Measurements from ENCODE around the gene ZSCAN30. TPM values are rescaled to one million over a fixed set of nuclear protein-coding genes. Genes with fewer than 3 reads are reported as not detected.

The ZSCAN30 gene
- total RNA-seq, 1 donor from 2014 or later, result 41.0 TPM

DNA sequence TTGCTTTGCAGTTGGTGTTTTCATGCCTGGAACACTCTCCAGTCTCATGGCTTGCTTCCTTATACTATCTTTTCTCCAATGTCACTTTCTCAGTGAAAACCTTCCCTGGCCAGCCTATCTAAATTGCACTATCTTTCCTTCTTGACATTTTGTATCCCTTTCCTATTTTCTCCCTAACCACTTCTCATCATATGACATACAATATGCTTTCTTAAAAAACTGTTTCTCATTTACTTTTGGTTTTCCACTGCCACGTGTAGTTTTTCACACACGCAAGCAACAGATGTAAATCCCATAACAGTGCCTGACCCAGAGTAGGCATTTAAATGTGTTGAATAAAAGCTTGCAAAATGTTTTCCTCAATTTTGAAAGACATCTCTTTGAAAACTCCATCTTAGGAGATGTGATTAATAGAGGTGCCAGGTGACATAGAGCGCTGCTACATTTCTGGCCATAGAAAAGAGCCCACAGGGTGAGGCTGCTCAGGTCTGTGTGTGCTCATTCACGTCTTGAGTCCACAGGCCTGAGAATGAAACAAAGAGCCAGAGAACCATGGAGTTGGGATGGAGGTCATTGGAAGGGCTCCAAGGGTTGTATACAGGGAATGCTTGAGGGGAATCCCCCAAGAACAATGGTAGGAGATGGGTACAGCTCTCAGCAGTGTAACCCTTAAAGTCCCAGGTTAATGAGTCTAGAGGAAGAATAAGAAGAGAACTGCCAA lies 41.5 kb upstream of the ZSCAN30 start:
- Mint-ChIP-seq H3K9me3 (ENCODE audit: unreplicated experiment) (no peaks in the 10 kb centered on the region), H3K4me1 (ENCODE audit: low read depth, unreplicated experiment) (no peaks in the 10 kb centered on the region), H3K36me3 (ENCODE audit: unreplicated experiment) (no peaks in the 10 kb centered on the region), H3K27me3 (ENCODE audit: unreplicated experiment) (no peaks in the 10 kb centered on the region), H3K27ac (ENCODE audit: unreplicated experiment) (no peak overlapping the region), H3K4me3 (ENCODE audit: unreplicated experiment) (no peak overlapping the region)
- TF ChIP-seq, protein P1, sequence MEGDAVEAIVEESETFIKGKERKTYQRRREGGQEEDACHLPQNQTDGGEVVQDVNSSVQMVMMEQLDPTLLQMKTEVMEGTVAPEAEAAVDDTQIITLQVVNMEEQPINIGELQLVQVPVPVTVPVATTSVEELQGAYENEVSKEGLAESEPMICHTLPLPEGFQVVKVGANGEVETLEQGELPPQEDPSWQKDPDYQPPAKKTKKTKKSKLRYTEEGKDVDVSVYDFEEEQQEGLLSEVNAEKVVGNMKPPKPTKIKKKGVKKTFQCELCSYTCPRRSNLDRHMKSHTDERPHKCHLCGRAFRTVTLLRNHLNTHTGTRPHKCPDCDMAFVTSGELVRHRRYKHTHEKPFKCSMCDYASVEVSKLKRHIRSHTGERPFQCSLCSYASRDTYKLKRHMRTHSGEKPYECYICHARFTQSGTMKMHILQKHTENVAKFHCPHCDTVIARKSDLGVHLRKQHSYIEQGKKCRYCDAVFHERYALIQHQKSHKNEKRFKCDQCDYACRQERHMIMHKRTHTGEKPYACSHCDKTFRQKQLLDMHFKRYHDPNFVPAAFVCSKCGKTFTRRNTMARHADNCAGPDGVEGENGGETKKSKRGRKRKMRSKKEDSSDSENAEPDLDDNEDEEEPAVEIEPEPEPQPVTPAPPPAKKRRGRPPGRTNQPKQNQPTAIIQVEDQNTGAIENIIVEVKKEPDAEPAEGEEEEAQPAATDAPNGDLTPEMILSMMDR (IDR thresholded peaks at IDR 0.05; ENCODE audit: partially characterized antibody, unreplicated experiment), result no peak
- DNase-seq, result no peak

GRCh38 chr18:35328868-35329267 lies 38.8 kb upstream of the ZSCAN30 start:
- Mint-ChIP-seq H3K9me3 (ENCODE audit: unreplicated experiment) (no peaks in the 10 kb centered on the region), H3K36me3 (ENCODE audit: unreplicated experiment) (no peaks in the 10 kb centered on the region), H3K4me1 (ENCODE audit: low read depth, unreplicated experiment) (no peaks in the 10 kb centered on the region), H3K27me3 (ENCODE audit: unreplicated experiment) (no peaks in the 10 kb centered on the region), H3K27ac (ENCODE audit: unreplicated experiment) (no peak overlapping the region), H3K4me3 (ENCODE audit: unreplicated experiment) (no peak overlapping the region)
- no peak for DNase-seq
- TF ChIP-seq, protein P1 (IDR thresholded peaks at IDR 0.05; ENCODE audit: partially characterized antibody, unreplicated experiment), result no peak

DNA sequence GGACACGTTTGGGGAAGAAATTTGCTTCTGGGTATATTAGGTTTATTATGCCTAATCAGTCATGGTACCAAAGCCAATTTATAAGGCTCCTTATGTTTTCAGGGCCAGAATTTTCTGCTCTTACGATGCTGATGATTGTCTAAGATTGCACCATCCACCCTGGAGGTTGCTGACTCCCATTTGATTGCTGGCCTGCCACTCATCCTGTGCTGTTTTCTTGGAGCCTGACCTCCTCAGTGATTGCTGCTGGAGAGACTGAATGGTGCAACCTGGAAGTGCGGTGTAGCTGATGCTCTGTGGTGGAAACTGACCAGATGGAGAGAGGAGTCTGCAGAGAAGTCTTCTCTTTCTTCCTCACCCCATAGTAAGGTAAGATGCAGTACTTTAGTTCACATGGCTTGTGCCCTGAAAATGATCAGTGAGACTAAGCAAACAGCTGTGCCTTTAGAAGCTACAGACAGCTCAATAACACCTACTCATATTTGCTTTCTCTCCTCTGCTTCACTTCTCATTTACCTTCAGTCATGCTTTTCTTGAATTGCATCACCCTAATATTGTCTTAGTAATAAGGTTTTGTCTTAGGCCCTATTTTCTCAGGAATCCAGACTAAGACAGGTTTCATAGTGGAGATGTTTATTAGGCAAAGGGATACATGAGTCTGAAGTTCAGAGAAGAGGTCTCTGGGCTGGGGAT lies 36.8 kb upstream of the ZSCAN30 start:
- no peaks in the 10 kb centered on the region for H3K9me3 Mint-ChIP-seq (ENCODE audit: unreplicated experiment)
- no peaks in the 10 kb centered on the region for H3K27me3 Mint-ChIP-seq (ENCODE audit: unreplicated experiment)
- TF ChIP-seq, protein P1 (IDR thresholded peaks at IDR 0.05; ENCODE audit: partially characterized antibody, unreplicated experiment), result no peak
- H3K27ac Mint-ChIP-seq (ENCODE audit: unreplicated experiment), result no peak overlapping the region
- H3K4me3 Mint-ChIP-seq (ENCODE audit: unreplicated experiment), result no peak overlapping the region
- no peak for DNase-seq
- H3K36me3 Mint-ChIP-seq (ENCODE audit: unreplicated experiment), result no peaks in the 10 kb centered on the region
- H3K4me1 Mint-ChIP-seq (ENCODE audit: low read depth, unreplicated experiment), result no peaks in the 10 kb centered on the region

DNA sequence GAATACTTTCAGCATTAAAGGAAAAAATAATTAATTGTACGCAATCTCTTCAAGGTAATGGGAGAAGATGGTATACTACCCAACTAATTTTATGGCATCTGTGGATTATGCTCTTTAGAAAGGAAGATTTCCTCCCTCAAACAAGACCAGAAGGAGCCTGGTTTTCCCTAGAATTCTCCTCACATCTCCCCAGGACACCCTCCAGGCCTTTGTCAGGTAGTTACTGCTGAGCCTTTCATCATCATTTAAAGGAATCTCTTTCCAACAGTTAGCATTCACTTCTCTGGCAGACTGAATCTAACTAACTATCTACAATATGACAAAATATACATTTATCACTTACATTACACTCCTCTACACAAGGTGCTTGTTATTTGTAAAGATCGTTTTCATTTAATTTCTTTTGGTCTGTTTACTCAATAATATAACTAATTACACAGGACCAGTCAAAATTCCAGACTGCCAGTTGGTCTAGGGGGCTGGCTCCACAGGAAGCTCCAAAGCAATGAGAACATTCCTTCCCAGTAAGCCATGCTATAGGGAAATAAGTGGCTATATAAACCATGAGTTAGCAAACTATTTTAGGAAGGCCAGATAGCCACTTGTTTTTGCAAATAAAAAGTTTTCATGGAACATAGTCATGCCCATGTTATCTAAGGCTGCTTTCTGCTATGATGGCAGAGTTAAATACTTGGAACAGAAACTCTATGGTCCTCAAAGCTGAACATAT lies 35.1 kb upstream of the ZSCAN30 start:
- Mint-ChIP-seq H3K27me3 (ENCODE audit: unreplicated experiment) (no peaks in the 10 kb centered on the region), H3K4me1 (ENCODE audit: low read depth, unreplicated experiment) (no peaks in the 10 kb centered on the region), H3K27ac (ENCODE audit: unreplicated experiment) (no peak overlapping the region), H3K36me3 (ENCODE audit: unreplicated experiment) (no peaks in the 10 kb centered on the region), H3K4me3 (ENCODE audit: unreplicated experiment) (no peak overlapping the region), H3K9me3 (ENCODE audit: unreplicated experiment) (no peaks in the 10 kb centered on the region)
- TF ChIP-seq, protein P1 (IDR thresholded peaks at IDR 0.05; ENCODE audit: partially characterized antibody, unreplicated experiment), result no peak
- DNase-seq, result no peak
